A204.1 (cell line): ENCODE measurements around the gene SUN1.
"Not testable (repeated sequence)": the region's sequence is repeated elsewhere in the genome, so short reads cannot be mapped to it uniquely, and the experiment has no call there.

Experiments
- FAIRE-seq: peaks from 2 replicates; lab custom pipeline; 2012; peaks lifted over from hg19 to GRCh38; lab: Jason Lieb, UNC

SUN1 gene

DNA sequence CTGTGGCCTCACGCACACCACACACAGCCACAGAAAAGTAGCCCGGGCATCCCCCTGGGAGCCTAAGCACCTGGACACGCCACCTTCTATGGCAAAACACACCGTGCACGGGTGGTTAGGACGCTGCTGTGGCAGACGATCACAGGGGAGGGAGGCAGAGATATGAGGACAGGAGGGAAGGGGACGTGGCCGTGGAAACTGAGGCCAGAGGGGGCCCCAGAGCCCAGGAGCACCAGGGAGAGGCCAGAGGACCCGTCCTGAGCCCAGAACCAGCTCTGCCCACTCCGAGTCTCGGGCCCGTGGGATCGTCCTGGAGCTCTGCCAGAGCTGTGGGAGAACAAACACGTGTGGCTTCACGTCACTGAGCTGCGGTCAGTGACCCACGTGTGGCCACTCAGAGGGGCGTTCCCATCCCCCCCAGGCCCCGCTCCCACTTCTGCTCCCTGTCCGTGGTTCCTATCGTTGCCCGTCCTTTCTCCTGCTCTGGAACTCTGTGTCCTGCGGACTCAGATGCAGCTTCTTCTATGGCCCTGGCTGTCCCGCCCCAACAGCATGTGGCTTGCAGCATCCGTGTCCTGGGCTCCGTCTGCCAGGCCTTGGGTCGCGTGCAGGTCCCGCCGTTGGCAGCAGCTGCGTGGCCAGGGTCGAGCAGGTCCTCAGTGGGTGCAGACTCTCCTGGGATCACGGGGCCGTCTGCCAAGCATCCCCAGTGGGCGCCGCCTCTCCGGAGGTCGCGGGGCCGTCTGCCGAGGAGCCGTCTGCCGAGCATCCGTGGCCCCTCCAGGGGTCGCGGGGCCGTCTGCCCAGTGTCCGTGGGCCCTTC, 75.1 kb downstream of the SUN1 start:
- FAIRE-seq = no peak

DNA sequence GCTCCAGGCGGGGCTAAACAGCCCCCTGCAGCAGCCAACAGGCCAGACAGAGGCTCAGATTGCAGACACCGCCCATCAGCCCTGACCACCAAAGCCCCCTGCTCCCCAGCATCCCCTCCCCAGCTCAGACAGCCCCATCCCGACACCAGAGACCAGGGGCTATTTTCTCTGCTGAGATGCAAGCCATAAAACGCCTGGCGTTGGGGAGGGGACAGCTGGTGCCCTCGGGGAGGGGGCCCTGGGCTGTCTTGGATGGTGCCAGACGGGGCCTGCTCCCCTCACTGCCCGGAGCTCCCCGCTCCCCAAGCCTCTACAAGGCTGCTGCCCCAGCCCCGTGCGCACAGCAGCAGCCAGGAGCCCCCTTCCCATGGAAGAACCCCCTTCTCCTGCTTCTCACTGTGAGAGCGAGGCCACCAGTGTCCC, 75.9 kb downstream of the SUN1 start:
- FAIRE-seq = no peak

DNA sequence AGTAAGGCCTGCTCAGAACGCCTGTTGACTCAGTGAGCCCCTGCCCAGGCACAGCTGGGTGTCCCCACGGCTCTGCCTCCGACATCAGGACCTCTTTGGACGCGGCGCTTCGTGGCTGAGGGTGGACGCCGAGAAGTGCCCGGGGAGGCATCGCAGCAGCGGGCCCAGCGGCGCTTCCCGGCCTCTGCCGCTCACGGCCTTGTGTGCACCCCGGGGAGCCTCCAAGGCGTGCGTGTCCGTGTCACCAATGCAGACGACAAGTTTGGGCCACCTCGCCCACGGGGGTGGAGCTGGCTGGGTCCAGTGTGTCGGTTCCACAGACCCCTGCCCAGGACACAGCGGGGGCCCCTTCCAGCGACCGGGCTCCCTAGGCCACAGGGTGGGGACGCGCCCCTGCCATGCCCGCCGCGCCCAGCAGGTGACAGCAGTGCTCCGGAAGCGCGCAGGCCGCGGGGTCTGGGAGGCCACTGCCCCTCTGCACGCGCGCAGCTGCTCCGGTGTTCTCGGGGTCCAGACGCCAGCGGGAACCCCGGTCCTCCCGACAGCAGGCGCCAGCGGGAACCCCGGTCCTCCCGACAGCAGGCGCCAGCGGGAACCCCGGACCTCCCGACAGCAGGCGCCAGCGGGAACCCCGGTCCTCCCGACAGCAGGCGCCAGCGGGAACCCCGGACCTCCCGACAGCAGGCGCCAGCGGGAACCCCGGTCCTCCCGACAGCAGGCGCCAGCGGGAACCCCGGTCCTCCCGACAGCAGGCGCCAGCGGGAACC, 76.5 kb downstream of the SUN1 start:
- not testable (repeated sequence) for FAIRE-seq

DNA sequence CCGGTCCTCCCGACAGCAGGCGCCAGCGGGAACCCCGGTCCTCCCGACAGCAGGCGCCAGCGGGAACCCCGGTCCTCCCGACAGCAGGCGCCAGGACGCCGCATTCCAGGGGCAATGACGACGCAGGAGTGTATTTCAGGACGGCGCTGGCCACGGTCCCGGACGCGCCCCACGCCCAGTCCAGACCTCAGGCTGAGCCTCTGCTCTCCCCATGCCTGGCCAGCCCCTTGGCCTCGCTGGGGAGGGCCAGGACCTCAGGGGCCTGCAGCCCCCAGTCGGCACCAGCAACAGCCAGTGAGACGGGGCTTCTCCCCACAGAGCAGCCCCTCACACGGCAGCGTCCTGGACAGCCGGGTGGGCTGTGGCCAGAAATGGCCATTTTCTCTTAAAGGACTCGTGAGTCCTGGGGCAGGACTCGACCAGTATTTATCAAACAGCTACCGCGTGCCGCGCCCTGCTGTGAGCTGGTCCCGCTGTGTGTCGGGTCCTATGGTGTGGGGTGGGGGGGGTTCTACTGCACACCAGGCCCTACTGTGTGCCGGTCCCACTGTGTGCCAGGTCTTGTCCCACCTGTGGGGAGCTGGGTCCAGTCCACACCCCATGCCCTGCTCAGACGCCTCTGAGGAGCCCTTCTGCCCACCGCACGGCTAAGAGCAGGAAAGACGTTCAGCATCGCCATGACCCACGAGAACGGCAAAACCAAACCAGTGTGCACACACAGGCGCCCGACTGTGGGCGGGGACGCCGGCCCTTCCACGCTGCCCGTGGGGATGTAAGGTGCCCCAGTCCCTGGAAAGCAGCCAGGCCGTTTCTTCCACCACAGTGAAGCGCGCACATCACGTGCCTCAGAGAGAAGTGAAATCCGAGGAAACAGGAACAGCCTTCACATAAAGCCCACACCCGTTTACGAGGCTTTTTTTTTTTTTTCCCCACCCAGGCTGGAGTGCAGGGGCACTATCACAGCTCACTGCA, 77.4 kb downstream of the SUN1 start:
- no peak for FAIRE-seq

DNA sequence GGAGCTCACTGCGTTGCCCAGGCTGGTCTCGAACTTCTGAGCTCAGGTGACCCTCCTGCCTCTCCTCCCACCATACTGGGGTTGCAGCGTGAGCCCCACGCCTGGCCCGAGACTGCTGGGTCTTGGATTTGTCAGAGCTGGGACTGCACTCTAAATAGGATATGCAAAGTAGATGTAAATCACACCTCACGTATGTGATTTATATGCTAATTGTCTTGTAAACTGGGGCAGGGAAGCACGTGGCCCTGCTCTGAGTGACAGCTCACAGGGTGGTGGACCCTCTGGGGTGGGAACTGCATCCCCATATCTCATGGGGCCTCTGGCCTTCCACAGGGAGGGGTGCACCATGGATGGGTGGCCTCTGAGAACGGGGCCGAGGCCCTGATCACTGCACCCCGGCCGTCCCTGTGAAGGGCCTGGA, 78.2 kb downstream of the SUN1 start:
- FAIRE-seq = no peak

DNA sequence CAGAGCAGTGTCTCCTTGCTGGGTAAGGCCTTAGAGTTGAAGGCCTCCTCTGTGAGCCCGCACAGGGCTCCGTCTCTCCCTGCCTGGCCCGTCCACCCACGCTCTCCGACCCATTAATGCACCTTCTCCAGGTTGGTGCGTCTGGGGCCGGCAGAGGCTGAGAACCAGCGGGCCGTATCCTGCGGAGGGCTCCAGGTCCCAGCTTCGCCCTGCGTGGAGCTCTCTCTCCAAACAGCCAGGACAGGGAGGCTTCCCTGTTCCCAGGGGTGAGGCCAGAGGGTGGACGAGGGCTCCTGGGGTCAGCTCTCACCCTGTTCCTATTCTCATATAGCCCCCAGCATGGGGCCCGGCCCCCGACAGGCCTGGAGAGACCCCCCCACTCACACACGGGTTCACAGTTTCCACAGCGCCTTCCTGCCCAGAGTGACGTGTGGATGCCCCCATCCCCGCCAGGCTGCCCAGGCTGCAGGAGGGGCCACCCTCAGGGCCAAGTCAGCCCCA, 78.7 kb downstream of the SUN1 start:
- FAIRE-seq = no peak

DNA sequence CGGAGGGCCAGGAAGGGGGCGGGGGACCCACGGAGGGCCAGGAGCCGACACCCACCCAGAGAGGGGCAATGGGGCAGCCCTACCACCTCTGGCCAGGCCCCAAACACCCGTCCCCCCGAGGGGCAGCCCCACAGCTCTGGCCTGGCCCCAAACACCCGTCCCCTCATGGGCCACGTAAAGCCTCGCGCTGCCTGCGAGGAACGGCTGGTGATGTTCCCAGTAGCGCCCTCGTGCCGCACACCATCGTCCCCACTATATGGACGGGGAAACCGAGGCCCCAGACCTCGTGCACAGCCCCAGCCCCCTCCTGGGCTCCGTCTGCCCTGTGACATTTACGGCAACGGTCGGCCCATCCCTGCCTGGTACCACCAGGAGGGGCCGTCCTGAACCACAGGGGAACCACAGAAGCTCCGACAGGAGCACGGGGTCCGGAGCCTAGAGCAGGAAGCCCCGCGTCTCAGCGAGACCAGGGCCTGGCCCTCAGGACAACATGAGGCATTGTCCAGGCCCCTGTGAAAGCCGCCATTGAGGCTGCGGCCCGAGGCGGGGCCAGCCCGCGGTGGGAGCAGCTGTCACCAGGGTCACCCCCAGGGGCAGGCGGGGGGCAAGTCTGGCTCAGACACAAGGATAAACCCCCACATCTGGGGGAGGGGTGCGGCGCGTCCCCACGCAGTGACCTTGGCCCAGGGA, 79.7 kb downstream of the SUN1 start:
- no peak for FAIRE-seq

DNA sequence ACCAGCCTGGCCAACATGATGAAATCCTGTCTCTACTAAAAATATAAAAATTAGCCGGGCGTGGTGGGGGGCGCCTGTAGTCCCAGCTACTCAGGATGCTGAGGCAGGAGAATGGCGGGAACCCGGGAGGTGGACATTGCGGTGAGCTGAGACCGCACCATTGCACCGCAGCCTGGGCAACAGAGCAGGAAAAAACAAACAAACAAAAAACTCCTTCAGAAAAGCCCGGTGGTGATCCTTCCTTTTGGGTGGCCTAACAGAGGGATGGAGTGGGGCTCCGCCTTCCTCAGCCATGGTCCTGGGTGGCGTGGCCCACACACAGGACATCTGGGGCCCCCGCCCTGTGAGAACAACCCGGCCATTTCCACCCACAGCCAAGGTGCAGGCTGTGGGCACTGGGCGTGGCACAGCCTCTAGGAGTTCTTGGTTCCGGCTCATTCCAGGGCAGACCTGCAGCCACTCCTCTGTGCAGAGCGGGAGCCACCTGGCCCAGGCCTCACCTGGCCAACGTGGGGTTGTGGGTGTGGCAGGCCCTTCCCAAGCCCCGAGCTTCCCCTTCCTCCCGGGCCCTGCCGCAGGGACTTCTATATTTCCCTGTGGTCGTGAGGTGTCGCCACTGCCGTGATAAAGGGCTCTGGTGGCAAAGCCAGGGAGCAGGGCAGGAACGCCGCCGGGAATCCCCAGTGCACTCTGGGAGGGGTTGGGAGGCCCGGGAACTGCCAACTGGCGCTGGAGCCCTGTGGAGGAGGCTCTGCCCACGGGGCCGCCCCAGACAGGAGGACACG, 81.7 kb downstream of the SUN1 start:
- FAIRE-seq = no peak

DNA sequence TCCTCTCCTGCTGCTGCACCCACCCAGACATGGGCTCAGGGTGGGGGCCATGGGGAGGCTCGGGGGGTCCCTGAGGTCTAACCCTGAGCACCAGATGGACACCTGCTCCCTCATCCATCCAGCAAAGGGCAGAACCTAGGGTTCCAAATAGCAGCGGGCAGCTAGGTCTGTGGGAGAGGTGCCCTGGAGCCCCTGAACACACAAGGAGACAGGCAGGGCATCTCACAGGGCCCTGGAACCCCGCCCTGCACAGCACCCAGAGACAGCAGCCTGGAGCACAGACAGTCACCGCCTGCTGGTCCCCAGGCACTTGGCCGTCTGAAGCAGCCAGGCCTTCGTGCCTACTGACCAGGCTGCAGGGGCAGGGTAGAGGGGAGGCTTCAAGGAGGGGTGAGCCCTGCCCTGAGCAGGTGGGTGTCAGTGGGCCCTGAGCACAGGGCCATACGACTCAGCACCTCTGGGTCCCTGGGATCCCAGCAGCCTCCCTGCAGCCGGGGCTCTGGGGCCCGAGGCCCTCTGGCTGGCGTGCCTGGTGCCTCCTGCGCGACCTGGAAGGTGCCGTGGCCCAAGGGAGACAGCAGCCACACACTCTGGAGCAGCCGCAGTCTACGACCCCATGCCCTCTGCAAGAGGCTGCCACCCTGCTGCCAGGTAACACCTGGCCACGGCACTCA, 82.4 kb downstream of the SUN1 start:
- FAIRE-seq = no peak

DNA sequence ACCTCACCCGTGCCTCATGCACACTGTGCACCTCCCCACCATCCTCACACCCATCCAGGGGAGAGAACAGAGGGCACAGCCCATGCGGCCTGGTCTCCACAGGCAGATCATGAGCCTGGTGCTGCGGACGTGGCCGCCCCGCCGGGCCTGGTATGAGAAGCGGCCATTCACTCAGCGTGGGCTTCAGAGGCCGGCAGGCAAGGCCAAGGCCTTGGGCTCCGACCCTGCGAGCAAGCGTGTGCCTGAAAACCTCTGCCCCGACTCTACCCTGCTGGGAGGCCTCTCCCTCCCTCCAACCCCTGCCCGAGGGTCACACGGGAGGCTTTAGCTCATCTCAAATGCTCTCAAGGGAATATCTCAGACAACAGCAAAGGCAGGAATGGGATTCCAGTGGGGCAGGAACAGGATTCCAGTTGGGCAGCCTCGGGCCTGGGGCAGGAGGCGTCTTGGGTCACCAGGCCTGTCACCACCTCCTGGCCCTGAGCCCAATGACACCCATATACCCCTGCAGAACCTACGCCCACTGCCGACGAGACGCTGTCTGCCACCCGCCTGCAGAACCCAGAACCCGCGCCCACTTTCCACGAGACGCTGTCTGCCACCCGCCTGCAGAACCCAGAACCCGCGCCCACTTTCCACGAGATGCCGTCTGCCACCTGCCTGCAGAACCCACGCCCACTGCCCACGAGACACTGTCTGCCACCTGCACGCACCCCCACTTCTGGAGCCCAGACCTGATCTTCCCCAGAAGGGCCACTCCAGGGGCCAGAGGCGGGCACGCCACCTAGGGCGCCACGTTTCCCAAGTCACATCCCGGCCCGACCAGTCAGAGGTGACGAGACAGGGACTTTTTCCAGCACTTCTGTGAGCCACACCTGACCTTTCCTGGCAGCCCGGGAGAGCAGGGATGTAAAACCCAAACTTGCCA, 83.3 kb downstream of the SUN1 start:
- no peak for FAIRE-seq

DNA sequence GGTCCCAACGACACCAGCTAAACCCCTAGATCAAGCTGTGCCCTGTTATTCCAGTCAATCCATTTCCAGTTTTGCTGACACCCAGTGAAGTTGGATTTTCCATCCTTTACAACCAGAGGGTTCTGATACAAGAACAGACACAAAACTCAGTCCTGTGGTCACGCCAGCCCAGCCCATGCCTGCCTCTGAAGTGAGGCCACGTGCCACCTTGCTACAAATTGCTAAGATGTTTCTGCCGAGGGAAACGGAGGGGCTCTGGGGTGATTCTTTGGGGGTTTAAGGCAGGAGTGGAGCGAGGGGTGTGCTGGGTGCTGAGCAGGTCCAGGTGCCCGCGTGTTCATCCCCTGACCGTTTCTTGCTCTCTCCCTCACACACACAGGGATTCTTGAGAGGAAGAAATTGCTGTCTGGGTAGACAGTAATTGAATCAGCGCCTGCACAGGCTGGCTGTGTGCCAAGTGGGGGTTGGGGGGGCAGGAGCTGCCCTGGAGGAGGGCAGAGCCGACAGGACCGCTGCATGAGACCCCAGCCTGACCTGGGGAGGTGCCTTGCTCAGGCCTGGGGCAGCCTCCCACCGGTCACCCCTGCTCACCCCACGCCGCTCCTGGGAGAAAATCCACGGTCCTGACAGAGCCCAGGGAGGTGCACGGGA, 84.1 kb downstream of the SUN1 start:
- FAIRE-seq = no peak

DNA sequence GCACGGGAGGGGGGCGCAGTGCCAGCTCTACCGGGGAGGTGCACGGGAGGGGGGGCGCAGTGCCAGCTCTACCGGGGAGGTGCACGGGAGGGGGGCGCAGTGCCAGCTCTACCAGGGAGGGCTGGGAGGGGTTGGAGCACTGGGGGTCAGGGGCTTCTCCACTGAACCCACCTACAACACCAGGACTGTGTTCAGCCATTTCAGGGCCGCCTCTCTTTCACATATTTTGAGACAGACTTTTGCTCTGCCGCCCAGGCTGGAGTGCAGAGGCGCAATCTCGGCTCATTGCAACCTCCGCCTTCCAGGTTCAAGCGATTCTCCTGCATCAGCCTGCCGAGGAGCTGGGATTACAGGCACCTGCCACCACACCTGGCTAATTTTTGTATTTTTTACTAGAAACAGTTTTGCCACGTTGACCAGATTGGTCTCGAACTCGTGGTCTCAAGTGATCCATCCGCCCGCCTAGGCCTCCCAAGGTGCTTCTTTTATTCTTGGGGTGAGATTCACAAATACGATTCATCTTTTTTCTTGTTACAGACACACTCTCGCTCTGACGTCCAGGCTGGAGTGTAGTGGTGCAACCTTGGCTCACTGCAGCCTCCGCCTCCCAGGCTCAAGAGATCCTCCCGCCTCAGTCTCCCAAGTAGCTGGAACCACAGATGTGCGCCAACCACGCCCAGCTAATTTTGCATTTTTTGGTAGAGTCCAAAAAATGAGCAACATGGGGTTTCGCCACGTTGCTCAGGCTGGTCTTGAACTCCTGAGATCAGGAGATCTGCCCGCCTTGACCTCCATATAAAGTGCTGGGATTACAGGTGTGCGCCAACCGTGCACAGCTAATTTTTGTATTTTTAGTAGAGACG, 85.2 kb downstream of the SUN1 start:
- FAIRE-seq = no peak

DNA sequence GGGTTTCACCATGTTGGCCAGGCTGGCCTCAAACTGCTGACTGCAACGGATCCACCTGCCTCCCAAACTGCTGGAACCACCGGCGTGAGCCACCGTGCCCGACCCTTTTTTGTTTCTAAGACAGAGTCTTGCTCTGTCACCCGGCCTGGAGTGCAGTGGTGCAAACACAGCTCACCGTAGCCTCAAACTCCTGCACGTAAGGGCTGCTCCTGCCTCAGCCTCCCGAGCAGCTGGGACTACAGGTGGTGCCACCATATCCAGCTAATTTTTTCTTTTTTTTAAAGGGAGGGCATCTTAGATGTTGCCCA, 85.8 kb downstream of the SUN1 start:
- FAIRE-seq = no peak

DNA sequence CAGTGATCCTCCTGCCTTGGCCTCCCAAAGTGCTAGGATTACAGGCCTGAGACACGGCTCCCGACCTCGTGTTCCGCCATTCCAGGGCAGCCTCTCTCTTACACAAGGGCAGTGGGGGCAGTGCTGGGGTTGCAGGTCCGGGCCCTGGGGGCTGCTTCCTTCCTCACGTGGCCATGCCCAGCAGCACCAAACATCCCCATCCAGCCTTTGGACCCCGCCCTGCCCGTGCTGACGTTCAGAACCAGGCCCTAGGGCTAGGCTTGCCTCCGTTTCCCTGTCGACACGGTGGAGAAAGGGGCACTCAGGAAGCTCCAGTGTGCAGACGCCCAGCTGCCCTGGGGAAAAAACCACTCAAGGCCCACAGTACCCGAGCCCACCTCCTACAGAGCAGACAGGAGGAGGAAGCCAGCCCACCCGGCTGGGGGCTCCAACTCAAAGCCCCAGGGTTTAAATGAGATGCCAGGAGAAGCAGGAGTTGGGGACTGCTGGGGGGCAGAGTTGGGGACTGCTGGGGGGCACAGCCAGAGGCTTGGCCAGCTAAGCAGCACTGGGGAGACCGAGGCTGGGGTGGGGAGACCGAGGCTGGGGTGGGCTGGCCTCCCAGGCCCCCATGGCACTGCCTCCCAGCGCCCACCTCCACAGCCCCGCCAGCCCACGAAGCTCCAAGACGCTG, 86.3 kb downstream of the SUN1 start:
- no peak for FAIRE-seq

DNA sequence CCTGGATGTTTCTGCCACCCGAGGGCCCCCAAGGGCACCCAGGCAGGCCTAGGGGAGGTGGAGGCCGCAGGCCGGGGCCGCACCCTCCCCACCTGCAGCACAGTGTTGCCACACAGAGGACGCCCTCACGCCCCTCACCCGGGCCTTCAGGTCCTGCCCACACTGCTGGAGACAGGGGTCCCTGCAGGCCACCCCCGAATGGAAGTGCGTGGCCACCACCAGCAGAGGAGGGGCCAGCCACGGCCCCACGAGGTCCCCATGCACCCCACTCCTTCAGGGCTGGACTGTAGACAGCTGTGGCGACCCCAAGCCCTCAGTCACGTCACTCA, 86.8 kb downstream of the SUN1 start:
- FAIRE-seq = no peak

DNA sequence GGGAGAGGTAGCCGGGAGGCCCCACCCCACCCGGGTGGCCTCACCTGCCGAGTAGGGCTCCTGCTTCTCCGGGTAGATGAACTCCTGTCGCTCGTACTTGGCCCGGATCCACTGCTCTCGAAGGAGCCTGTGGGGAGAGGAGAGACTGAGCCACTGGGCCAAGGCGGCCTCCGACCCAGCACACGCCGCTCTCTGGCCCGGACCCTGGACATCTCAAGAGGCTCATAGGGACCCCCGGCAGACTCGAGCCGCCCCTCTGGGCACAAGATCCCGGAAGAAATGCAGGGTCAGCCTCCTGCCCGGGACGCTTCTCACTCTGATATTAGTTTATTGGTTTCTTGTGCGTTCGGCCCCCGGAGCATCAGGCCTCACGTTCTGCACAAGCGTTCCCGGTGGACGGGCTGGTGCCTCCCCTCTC, 87.7 kb downstream of the SUN1 start:
- no peak for FAIRE-seq

DNA sequence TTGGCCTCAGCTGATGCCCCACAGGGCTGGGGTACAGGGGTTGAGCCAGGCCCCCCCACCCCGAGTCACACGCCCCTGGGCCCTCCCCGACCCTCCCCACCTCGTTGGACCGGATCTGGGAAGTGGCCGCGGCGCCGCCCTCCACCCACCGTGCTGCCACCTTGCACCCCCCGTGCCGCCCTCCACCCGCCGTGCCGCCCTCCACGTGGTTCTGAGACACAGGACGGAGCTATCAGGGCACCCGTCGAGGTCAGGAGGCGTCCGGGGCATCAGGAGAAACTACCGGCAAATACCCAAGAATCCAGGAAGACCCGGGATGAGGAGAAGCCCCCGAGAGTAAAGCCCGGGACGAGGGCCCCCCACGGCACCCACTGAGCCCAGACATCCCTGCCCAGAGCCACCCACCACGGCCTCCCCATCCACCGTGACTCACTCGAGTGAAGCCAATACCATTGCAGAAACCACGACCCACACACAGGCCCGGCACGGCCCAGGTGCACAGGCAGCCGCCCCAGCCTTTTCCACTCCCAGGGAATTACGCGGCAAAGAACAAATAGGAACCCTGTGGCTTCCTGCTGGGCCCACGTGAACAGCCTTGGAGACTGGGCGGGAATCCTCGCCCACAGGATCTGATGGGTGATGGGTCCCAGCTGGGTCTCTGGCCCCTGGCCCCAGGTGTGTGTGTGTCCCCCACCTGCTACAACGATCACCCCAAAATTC, 88.2 kb downstream of the SUN1 start:
- FAIRE-seq = no peak
